ENCODE measurements around the gene SLC39A11.

- TF ChIP-seq CTCF (IDR thresholded peaks at IDR 0.05; ENCODE audit: insufficient read depth, low read depth, low read length): no peak
- TF ChIP-seq EZH2 (IDR thresholded peaks at IDR 0.05; ENCODE audit: insufficient read depth, low read length): no peak
These were observed 386.0 kb downstream of the SLC39A11 start for GRCh38 chr17:72706396-72706981.

Data from astrocyte (in vitro differentiated cells and primary cell).